Activated gamma-delta T cell (primary cell): ENCODE results near the gene TOMT.
A peak's percentile ranks its signal among the peaks of the same experiment; 100 is the strongest.

ENCODE experiments used
- DNase-seq: peaks from one replicate; lab custom pipeline; 2025; lab: John Stamatoyannopoulos, UW

TOMT gene

GRCh38 chr11:72088076-72088808 is 17.5 kb upstream of the TOMT start:
- DNase-seq, result no peak

GRCh38 chr11:72091292-72091691 is 14.4 kb upstream of the TOMT start:
- no peak for DNase-seq

GRCh38 chr11:72098741-72099140 is 7.0 kb upstream of the TOMT start:
- no peak for DNase-seq

- no peak for DNase-seq
Observed at GRCh38 chr11:72100009-72100408, 5.7 kb upstream of the TOMT start.

- DNase-seq, result no peak
Observed at GRCh38 chr11:72100462-72100861, 5.3 kb upstream of the TOMT start.

GRCh38 chr11:72102162-72102561 is 3.6 kb upstream of the TOMT start:
- no peak for DNase-seq

GRCh38 chr11:72102631-72102945 is 3.1 kb upstream of the TOMT start:
- no peak for DNase-seq

- DNase-seq, result peak; percentile 89
Observed at GRCh38 chr11:72102946-72103753, 2.6 kb upstream of the TOMT start, which contains the start of gene LAMTOR1. Gene LAMTOR1, minus strand, starts transcription at chr11:72103297. Its CDS starts 73 bp downstream, at chr11:72103224.

GRCh38 chr11:72103754-72104167 is 2.0 kb upstream of the TOMT start:
- DNase-seq, result no peak

GRCh38 chr11:72111300-72112142 is 5.8 kb downstream of the TOMT start:
- DNase-seq, result no peak

- DNase-seq, result peak; percentile 50
Observed at GRCh38 chr11:72112143-72112977, 6.6 kb downstream of the TOMT start, which contains the start of gene ANAPC15. Gene ANAPC15, minus strand, starts transcription at chr11:72112695. Its CDS starts 1,419 bp downstream, at chr11:72111276.

- DNase-seq, result no peak
Observed at GRCh38 chr11:72112978-72113808, 7.5 kb downstream of the TOMT start.

GRCh38 chr11:72114570-72114969 is 8.8 kb downstream of the TOMT start:
- DNase-seq, result no peak

- DNase-seq, result no peak
Observed at GRCh38 chr11:72116019-72116755, 10.5 kb downstream of the TOMT start.

- DNase-seq, result no peak
Observed at GRCh38 chr11:72119198-72119597, 13.5 kb downstream of the TOMT start.

GRCh38 chr11:72120930-72121329 is 15.2 kb downstream of the TOMT start:
- DNase-seq, result no peak

GRCh38 chr11:72122607-72123006 is 16.9 kb downstream of the TOMT start:
- DNase-seq, result no peak

- no peak for DNase-seq
Observed at GRCh38 chr11:72123117-72123653, 17.5 kb downstream of the TOMT start.

- DNase-seq, result no peak
Observed at GRCh38 chr11:72124046-72124445, 18.3 kb downstream of the TOMT start.
